Activated naive CD8-positive, alpha-beta T cell treated with anti-CD3 and anti-CD28 coated beads, Interleukin-2, amount 50 U/mL, for 16 hours (primary cell): ENCODE measurements around the gene LRRTM3.

ENCODE experiments used
- DNase-seq: peaks from one replicate; pipeline ENCODE4 v3.0.0-alpha.2; 2020; ENCODE audit warnings: low read depth, low spot score

LRRTM3 gene

DNA sequence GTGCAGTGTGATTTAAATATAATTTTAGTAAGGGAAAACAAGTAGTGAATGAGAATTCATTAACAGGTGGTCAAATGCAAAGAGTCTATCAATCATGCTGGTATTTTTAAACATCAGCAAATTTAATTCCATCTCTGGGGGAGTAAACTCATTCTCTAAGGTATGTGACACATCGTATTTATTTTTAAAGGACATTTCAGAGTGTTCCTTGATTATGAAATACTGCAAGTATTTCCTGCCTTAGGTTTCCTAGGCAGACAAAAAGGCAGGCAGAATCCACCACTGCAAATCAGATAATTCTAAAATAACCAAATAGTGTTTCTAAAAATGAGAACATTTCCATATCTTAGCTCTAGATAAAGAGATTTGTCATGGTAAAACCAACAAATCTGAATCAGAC is 193.8 kb downstream of the LRRTM3 start:
- no peak for DNase-seq

DNA sequence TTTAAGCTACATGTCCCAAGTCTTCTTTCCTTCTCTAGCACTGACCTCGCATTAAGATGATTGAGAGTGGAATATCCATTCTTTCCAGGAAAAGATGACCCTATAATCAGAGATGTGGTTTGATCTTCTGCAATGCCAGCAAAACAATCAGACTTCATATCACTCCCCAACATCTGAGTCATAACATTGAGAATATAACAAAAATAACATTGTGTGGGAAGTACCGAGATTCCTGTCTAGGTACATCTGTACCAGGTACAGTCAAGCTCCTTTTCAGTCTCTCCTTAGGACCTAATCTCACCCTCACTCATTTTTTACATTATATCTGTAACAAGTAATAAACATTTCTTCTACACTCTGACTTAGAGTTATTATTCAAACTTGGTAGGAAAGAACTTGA is 201.6 kb downstream of the LRRTM3 start:
- DNase-seq = no peak

DNA sequence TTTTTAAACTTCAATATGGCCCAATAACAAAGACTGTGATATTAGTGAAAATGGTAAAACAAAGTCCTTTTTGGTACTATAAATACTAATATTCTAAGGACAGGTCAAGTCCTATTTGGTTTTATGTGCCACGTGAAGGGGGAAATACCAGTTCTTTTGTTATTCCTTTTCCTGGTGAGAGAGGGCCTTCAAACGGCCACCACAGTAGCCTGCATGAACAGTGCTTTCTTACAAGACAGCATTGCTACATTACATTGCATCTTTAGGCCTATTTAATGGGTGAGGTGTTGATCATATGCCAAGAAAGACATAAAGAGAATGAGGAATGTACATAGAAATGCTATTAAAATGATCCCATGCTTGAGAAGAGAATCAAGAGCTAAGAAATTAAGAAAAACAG is 214.8 kb downstream of the LRRTM3 start:
- DNase-seq = no peak

DNA sequence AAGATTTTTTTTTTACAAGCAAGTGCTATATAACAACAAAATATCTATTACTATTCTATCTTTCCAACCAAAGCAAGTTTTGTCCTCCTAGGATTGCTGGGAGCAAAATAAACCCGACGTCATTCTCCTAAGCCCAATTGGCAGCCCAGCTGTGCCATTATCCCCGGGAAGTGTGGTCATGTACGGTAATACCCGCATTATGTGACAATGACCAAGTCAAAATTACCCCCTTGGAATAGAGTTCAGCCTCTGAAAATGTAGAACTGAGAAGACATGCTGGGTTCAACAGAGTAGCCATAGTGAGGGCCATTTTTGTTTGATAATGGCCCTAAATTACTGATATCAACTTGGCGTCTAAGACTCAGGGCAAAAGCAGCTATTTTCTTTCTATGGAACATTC is 215.5 kb downstream of the LRRTM3 start:
- no peak for DNase-seq

DNA sequence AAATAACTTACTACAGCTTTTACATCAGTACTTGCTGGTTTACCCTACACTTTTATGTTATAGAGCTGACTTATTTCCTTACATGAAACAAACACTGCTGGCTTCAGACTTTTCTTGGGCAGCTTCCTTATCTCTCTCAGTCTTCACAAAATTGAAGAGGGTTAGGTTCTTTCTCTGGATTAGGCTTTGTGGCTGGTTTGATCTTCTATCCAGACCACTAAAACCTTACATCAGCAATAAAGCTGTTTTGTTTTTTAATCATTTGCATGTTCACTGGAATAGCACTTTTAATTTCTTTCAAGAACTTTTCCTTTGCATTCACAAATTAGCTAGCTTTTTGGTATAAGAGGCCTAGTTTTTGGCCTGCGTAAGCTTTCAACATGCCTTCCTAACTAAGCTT is 218.7 kb downstream of the LRRTM3 start:
- DNase-seq = no peak
